NB4 (cell line): ENCODE measurements around the gene PDE11A.
A peak's percentile ranks its signal among the peaks of the same experiment; 100 is the strongest.

Experiments
- DNase-seq: peaks from one replicate; pipeline ENCODE4 v3.0.0; 2010; ENCODE audit warnings: low read depth
- H3K4me3 ChIP-seq: one replicate; pipeline ENCODE4 v1.5.1; 2011; ENCODE audit warnings: mild to moderate bottlenecking, low read depth, low read length, moderate library complexity
- CTCF ChIP-seq: IDR thresholded peaks from one replicate; pipeline ENCODE4 v1.5.1; 2012; ENCODE audit warnings: low read depth, low read length
- MAX ChIP-seq: IDR thresholded peaks from 2 replicates; pipeline ENCODE4 v1.6.1; 2011; ENCODE audit warnings: low read depth, low read length
- MYC ChIP-seq: IDR thresholded peaks from 2 replicates; pipeline ENCODE4 v1.6.1; 2011; ENCODE audit warnings: low read depth, low read length
- POLR2A ChIP-seq: IDR thresholded peaks from 2 replicates; pipeline ENCODE4 v1.6.1; 2011; ENCODE audit warnings: mild to moderate bottlenecking; ENCODE audit not compliant: insufficient read length; ENCODE audit errors: extremely low read depth

Gene PDE11A

GRCh38 chr2:178112202-178113152 lies 39.9 kb upstream of the PDE11A start, which contains the start of gene RBM45:
Gene RBM45 (plus strand): TSS chr2:178112437. CDS start chr2:178112547, 110 bp downstream.
- DNase-seq = peak; percentile 96
- peak within 1 kb of the TSS; percentile 83 for H3K4me3 ChIP-seq
- TF ChIP-seq MAX = peak; percentile 40; the same call in 1 of the 2 replicates
- TF ChIP-seq CTCF = peak; percentile 92
- TF ChIP-seq POLR2A = peak; percentile 72
- TF ChIP-seq MYC = no peak; the same call in 1 of the 2 replicates

GRCh38 chr2:178111743-178112142 lies 39.2 kb upstream of the PDE11A start:
- DNase-seq = no peak
- peak overlapping the region; percentile 83 for H3K4me3 ChIP-seq
- TF ChIP-seq CTCF (no peak), MYC (no peak), MAX (no peak), POLR2A (no peak)

GRCh38 chr2:178110681-178111080 lies 38.1 kb upstream of the PDE11A start:
- H3K4me3 ChIP-seq = no peak overlapping the region
- TF ChIP-seq MAX (no peak), POLR2A (no peak), CTCF (no peak), MYC (no peak)
- DNase-seq = no peak

GRCh38 chr2:178109813-178110212 lies 37.2 kb upstream of the PDE11A start:
- no peak overlapping the region for H3K4me3 ChIP-seq
- DNase-seq = peak; percentile 64
- peak; percentile 47 for TF ChIP-seq CTCF
- no peak for TF ChIP-seq MAX

- DNase-seq = no peak
- no peak for TF ChIP-seq MYC
- no peak for TF ChIP-seq MAX
- no peak for TF ChIP-seq POLR2A
- TF ChIP-seq CTCF = no peak
- H3K4me3 ChIP-seq = no peak overlapping the region
Measured at GRCh38 chr2:178108176-178108575, 35.6 kb upstream of the PDE11A start.

- no peak for DNase-seq
- no peak overlapping the region for H3K4me3 ChIP-seq
- TF ChIP-seq MAX (no peak), MYC (no peak), POLR2A (no peak), CTCF (no peak)
Measured at GRCh38 chr2:178106053-178106452, 33.5 kb upstream of the PDE11A start.
